GM13976 (cell line): Measurements from ENCODE around the gene ARHGAP18.

Experiments
- DNase-seq: peaks from one replicate; pipeline ENCODE4 v3.0.0; 2012; ENCODE audit warnings: low spot score
- CTCF ChIP-seq: IDR thresholded peaks from 2 replicates; pipeline ENCODE4 v1.5.1; 2012; ENCODE audit warnings: borderline replicate concordance, mild to moderate bottlenecking; ENCODE audit not compliant: insufficient read depth; ENCODE audit errors: extremely low read depth, missing control alignments, control extremely low read depth
- in situ Hi-C: fragments of 300-500 bp; cut with MboI; formaldehyde crosslinking; loops from one replicate; pipeline ENCODE4 v1.12.0; 2022; ENCODE audit warnings: low sequenced_read_pairs, mixed read lengths, inconsistent platforms; ENCODE audit not compliant: unreplicated experiment

Gene ARHGAP18

GRCh38 chr6:129697788-129698187, 12.2 kb downstream of the ARHGAP18 start:
- TF ChIP-seq CTCF = no peak
- in situ Hi-C loops = no loop called here
- no peak for DNase-seq

- no peak for DNase-seq
- TF ChIP-seq CTCF = no peak
- in situ Hi-C loops = no loop called here
Measured at GRCh38 chr6:129696843-129697242, 13.1 kb downstream of the ARHGAP18 start.

GRCh38 chr6:129696028-129696418, 14.0 kb downstream of the ARHGAP18 start:
- in situ Hi-C loops = no loop called here
- TF ChIP-seq CTCF = no peak
- no peak for DNase-seq

- no peak for TF ChIP-seq CTCF
- in situ Hi-C loops = no loop called here
- no peak for DNase-seq
Measured at GRCh38 chr6:129695373-129696027, 14.5 kb downstream of the ARHGAP18 start.

- in situ Hi-C loops = no loop called here
- no peak for TF ChIP-seq CTCF
- no peak for DNase-seq
Measured at GRCh38 chr6:129694036-129694435, 15.9 kb downstream of the ARHGAP18 start.

- TF ChIP-seq CTCF = no peak
- no peak for DNase-seq
- in situ Hi-C loops = no loop called here
Measured at GRCh38 chr6:129692467-129692866, 17.5 kb downstream of the ARHGAP18 start.
